CD4-positive, alpha-beta T cell treated with Interleukin-17A for 4 hours (primary cell): ENCODE data around the gene ABCB4.

Source experiments
- DNase-seq: peaks from one replicate; pipeline ENCODE4 v3.0.0-alpha.2; 2020; ENCODE audit warnings: mixed read lengths

ABCB4 gene

DNA sequence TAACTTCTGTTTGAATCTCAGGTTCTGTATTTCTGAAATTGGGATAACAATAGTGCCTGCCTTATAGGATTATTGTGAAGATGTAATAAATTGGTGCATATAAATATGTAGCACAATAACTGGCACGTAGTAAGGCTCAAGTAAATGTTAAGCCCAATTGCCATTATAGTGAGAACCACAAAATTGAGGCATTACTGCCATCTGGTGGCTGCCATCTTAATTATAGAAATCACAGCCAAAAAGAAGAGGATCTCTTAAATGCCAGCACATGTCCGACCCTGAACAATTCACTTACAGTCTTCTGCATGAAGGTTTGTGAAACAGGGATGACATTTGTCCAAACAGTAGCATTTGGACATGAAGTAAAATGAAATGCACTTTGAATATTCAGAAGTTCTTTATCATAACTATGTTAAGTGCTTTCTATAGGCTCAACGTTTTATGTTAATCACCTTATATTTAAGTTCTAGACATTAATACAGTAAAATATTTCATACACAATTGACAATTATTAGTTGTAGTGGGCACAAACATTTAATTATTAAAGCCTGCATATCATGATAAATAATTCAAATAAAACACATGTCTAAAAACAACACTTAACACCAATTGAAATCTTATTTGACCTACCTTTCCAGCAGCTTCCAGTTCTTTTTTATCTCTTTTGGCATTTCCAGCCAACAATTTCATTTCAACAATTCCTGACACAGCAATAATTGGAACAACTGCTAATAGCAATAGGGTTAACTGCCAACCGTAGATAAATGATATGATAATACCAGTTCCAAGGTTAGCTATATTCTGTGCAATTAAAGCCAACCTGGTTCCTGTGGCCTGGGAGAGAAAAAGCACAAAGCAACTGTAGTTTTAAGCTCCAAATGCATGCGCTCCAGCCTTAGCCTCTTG, 58.5 kb downstream of the ABCB4 start:
- peak; percentile 78 for DNase-seq

DNA sequence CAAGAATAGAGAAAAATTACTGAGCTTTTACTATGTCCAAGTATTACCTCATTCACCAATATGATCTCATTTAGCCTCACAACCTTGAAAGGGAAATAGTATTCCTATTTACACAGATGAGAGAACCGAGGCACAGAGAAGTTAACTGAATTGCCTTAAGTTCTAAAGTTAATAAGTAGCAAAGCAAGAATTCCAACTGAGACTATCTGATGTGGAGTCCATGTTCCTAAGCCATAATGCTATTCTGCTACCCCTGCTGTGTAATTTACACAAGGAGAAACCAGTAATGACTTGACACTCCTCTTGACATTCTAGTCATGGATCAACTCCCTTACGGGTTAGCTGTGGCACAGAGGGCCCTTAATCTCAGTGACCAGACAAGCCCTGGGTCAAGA, 60.7 kb downstream of the ABCB4 start:
- no peak for DNase-seq

DNA sequence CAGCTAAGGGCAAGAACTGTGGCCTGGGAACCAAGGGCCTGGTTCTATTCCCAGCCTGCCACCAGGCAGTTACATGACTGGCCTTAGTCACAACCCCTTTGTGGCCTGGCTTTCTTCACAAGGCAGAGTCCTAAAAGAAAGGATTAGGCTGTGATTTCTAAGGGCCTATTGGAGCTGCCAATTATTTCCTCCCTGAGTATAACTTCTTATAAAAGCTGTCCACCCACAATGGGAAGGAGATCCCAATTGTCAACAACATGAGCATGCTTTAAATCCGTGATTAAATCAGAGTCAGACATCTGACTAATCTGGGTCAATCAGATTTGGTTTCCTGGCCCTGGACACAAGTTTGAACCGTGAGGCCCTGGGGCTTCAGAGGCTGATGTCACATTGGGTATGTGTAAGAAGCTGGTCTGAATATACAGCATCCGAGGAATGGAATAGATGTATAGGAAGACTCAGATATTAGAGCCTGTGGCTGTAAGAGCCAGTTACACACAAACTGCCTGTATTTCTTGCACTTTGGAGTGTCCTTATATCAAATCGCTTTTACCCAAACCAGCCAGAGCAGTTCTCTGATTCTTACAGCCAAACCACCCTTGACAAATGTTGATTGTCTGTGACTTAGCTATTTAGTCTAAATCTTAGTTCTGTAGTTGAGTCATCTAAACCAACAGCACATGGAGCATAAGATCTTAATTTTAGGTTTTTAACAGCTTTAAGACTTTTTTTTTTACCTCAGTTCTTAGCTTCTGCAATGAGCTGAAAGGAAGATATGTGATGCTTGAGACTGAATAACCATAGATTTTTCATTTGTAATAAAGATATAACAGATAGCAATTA, 61.3 kb downstream of the ABCB4 start:
- DNase-seq, result no peak

DNA sequence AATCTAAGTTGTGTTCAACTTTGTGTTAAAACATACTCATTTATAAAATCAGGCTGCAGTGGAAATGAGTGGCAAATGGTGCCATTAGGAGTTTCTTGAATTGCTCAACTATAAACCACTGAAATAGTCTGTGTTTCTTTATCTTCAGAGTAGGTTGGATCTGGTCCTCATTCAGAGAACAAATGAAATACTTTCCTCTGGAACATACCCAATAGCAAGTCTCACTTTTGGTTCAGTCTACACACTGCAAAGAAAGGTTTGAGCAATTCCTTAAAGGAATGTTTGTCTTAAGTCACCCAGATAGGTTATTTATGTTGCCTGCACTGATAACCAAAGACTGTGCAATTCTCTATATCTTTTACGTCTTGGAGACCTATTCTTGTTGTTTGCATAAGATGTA, 62.5 kb downstream of the ABCB4 start:
- DNase-seq, result no peak

DNA sequence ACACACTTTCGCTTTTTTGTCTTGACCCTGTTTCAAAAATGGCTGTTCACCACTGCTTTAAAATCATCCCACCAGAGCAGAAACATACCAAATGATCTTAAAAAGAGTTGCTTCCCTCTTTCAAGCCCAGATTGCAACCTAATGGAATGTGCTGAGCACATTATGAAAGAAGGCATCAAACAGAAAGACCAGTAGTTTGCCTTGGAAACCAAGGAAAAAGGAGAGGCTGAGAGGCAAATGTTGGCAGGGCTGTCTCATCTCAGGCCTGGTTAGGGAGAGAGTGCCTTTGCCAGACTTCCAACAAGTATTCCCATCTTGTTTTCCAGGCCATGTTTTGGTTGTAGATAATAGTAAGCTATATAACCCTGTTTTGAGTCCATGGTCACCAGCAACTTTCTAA, 64.3 kb downstream of the ABCB4 start:
- DNase-seq, result no peak

DNA sequence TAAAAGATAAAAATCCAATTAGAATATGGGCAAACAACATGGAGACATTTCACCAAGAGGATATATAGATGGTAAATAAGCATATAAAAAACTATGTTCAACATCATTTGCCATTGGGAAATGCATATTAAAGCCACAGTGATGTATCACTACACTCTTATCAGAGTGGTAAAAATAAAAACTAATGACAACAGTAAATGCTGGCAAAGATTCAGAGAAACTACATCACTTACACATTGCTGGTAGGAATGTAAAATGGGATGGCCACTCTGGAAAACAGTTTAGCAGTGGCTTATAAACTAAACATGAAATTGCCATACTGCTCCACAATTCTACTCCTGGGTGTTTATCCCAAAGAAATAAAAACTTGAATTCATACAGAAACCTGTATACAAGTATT, 70.8 kb downstream of the ABCB4 start:
- DNase-seq, result no peak

DNA sequence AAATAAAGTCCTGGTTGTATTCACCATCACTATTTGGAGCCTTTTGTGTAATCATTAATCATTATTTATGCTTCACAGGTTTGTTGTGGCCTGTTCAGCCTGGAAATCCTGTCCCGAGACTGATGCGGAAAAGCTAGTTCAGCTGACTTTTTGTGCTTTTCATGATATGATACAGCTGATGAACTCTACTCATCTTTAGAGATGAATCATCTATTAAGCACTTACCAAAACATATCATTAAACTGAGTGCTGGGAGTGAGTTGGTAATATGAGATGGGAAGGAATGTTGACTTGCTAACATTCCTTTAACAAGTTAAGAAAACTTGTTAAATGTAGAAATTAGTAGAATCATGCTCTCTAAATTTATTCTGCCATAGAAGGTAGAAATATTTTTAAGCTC, 77.0 kb downstream of the ABCB4 start:
- no peak for DNase-seq

DNA sequence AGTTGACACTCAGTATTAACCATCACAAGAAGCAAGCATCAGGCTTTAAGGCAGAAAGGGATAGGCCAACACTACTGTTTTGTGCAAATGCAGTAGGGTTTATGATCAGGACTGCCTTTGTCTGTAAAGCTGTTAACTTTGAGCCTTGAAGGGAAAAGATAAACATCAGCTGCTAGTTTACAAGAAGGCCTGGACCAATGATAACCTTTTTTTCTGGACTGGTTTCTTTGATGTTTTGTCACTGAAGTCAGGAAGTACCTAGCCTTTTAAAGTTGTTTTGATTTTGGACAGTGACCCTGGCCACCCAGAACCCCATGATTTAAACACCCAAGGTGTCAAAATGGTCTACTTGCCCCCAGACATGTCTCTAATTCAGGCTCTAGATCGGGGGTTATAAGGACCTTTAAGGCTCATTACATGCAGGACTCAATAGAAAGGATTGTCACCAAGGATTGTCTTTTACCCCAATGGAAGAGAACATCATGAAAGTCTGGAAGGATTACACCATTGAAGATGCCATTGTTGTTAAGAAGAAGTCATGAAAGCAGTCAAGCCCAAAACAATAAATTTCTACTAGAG, 79.9 kb downstream of the ABCB4 start:
- no peak for DNase-seq

DNA sequence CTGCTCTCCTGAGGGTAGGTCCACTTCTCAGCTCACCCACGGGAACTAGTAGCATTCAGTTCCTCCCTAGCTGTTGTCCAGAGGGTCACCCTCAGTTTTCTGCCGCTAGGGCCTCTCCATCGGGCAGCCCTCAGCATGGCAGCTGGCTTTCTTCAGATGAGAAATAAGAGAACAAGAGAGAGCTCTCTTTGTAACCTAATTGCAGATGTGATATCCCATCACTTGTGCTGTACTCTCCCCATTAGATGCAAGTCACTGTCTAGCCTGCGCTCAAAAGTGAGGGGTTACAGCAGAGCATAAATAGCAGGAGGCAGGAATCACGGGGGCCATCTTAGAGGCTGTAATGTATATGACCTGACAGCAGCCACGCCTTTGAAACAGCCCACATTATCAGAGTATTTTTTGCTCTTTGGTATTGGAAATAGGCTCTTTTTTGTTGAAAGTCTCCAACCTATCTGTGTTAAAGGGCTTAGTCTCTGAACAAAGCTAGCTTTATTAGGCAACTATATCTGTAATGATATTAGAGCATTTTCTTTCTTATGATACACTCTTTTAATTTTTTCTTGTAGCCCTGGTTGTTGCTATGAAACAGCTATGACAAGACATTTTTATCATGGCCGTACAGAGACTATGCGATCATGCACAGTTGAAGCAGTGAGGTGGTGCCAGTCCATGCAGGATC, 84.3 kb downstream of the ABCB4 start:
- DNase-seq, result no peak

DNA sequence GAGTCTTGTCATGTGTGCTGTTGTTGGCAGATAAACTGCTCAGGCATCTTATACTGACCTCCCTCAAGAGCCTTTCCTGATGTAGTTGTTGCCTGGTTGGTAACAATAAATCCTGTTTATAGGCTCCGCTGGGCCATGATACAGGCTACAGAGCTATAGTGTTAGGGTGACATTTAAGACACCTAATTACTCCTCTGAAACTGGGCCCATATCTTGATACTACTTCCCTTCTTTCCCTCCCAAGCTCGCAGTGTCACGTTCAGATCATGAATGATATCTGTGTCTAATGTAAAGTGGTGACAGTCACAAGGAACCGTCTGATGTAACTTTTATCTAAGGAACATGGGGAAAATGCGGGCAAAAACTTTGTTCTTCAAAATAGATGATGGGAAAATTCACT, 94.6 kb downstream of the ABCB4 start:
- no peak for DNase-seq

DNA sequence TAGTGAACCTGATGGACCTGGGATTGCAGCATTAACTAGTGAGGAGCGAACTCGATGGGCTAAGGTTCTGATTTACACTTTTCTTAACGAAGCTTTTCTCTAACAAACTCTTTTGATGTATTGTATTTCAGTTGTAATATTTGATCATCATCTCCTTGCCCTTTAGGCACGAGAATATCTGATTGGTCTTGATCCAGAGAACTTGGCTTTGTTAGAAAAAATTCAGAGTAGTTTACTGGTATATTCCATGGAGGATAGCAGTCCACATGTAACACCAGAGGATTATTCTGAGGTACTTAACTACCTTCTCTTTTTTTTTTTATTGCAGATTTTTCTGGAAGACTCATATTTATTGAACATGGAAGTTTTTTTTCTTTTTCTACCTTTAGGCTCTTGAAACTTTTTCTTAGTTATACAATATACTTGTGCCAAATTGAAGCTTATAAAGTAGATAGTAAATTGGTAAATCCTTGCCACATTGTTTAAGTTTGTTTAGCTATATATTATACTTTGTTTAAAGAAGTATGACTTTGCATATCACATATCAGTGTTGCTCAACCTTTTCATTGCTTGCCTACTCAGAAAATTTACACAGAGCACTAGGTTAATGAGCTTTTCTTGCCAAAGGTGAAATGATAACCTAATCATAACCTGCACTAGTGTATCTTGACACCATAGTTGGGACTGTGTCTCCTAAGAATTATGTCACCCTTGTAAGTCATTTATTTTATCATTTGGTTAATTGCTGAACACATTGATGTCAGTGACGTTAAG, 99.6 kb downstream of the ABCB4 start:
- no peak for DNase-seq

DNA sequence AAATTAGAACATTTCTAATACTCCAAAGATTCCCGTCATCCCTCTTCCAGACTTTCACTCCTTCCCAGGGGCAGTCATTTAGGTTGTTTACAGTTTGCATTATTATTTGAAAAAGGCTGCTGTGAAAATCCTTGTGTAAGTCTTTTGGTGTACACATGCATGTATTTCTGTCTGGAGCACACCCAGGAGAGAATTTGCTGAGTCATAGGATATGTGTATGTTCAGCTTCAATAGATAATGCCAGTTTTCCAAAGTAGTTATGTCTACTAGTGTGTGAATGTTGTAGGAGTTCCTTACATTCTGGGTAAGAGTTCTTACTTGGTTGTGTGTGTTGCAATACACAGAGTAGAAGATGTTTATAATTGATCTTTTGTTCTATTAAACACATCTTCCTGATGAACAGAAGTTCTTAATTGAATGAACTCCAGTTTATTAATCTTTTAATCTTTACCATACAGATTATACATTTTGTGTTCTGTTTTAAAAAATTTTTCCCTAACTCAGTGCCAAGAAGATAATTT, 104.8 kb downstream of the ABCB4 start:
- no peak for DNase-seq

DNA sequence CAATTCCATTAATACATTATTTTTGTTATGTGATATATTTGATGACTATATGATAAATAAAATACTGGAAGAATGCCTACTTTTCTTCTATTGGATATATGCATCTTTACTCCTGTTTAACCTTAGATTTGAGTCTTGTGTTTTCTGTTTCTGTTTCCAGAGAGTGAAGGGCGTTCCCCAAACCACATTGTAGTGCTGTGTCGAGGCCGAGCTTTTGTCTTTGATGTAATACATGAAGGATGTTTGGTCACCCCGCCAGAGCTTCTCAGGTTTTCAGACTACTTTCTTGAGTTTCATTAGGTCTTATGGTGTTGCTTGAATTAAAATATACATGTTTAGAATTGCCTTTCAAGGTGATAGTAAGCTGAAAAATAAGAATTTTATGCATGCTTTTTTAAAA, 106.3 kb downstream of the ABCB4 start:
- DNase-seq, result peak; percentile 32

DNA sequence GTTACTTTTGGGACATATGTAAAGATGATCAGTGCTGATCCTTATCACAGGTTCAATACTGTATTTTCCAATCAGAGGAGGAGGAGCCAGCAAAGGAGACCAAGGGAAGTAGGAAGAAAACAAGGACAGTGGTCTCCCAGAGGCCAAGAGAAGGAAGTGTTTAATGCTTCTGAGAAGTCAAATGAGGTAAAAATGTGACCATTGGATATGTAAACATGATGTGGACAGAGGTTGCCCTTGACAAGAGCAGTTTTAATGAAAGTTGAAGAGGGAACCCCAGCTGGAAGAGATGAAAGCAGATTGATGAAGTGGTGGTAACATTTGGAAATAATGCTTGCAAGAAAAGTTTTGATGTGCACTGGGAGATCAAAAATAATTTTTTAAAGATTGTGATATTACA, 111.2 kb downstream of the ABCB4 start:
- no peak for DNase-seq

DNA sequence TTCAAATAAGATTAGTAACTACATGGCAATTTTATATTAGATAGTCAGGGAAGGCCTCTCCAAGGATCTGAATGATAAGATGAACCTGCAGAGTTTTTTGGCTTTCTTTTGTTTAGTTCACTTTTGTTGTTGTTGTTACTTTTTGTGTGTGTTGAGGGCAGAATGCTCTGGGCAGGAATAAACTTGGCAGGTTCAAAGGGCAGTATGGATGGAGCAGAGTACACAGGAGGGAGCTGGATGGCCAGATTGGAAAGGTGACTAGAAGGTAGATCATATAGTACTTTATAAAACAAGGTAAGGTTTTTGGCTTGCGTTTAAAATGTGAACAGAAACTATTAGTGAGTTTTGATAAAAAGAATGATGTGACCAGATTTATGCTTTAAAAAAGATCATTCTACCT, 112.1 kb downstream of the ABCB4 start:
- no peak for DNase-seq

DNA sequence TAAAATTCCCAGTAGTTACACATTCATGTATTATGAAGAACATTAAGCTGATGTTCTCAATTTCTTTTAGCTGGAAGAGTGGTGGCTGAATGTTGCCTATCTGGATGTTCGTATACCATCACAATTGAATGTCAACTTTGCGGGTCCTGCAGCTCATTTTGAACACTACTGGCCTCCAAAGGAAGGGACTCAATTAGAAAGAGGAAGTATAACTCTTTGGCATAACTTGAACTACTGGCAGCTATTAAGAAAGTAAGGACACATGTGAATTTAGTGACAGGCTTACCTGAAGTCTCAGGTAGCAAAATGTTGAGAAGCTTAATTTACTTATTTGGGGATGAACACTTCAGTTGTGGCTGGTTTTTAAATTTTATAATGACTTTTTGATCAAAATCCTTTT, 114.2 kb downstream of the ABCB4 start:
- DNase-seq, result no peak

DNA sequence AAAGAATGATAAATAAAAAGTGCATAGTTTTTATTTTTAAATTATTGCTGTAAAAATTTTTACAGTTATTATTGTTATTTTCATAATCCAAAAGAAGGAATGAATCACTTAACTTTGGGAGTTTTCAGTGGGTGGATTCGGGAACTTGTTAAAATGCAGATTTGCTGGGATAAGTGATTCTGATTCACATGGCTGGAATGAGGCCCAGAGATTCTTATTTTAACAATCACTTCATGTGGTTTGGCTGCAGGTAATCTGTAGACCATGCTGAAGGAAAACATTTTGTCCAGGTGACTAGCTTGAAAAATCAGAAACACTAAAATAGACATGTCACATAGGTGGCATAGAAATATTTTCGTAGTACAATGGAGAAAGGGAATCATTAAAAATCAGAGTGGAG, 116.1 kb downstream of the ABCB4 start:
- no peak for DNase-seq

DNA sequence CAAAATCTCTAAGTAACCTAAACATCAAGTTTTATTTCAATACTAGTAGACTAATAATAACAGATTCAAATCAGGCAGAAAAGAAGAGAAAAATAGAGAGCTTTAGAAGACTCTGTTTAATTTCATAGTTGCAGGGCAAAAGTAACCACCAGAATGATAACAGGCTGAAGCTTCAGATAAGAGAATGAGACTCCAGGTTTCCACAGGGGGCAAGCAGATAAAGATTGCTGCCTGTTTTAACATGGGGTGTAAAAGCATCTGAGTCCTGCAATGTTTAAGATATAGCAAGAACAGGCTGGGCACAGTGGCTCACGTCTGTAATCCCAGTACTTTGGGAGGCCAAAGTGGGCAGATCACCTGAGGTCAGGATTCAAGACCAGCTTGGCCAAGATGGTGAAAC, 119.0 kb downstream of the ABCB4 start:
- DNase-seq, result no peak

DNA sequence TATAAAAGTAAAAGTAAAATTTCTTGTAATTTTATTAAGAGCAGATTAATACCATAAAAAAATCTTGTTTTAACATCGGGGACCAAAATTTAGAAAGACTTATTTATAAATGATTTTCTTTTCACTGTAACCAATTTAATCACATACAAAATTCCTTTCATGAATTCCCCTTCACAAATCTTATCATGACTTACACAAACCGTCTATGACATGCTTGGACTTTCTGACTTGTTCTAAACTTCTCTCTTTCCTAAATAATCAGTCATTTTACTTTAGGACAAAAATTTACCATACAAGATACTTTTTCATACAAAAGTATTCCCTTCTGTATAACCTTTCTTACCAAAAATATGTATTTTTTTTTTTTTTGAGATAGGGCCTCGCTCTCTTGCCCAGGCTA, 120.7 kb downstream of the ABCB4 start:
- DNase-seq, result no peak
